RWPE1 (cell line): Measurements from ENCODE around the gene ITGB2.

Experiments
- CTCF ChIA-PET: fragments of 350-600 bp; sonication (Branson Sonifier 250); formaldehyde crosslinking; extraction: SDS; loops from one replicate; lab custom pipeline; 2021; lab: Yijun Ruan, JAX
- POLR2A ChIA-PET: fragments of 400-600 bp; formaldehyde crosslinking; extraction: SDS; loops from one replicate; lab custom pipeline; 2020; ENCODE audit warnings: antibody characterized with exemption; ENCODE audit not compliant: low non-redundant PET; lab: Yijun Ruan, JAX
- DNase-seq: peaks from one replicate; pipeline ENCODE4 v3.0.0; 2012; ENCODE audit warnings: low spot score
- H3K27ac ChIP-seq: fragments of 450-650 bp; 2 replicates; pipeline ENCODE4 v1.5.1; 2017
- CTCF ChIP-seq: fragments of 450-650 bp; conservative IDR thresholded peaks from 2 replicates; pipeline ENCODE4 v1.5.1; 2017; ENCODE audit warnings: low read depth, mild to moderate bottlenecking

ITGB2 gene

GRCh38 chr21:44907966-44908895 lies 12.5 kb downstream of the ITGB2 start:
- TF ChIP-seq CTCF: no peak
- no peak overlapping the region for H3K27ac ChIP-seq
- CTCF ChIA-PET: no interaction called here
- POLR2A ChIA-PET: no interaction called here
- DNase-seq: no peak

- POLR2A ChIA-PET: no interaction called here
- TF ChIP-seq CTCF: no peak
- CTCF ChIA-PET: no interaction called here
- DNase-seq: no peak
- no peak overlapping the region for H3K27ac ChIP-seq
Measured at GRCh38 chr21:44907225-44907965, 13.3 kb downstream of the ITGB2 start.

GRCh38 chr21:44905728-44906090 lies 15.0 kb downstream of the ITGB2 start:
- POLR2A ChIA-PET: no interaction called here
- CTCF ChIA-PET: no interaction called here

GRCh38 chr21:44905016-44905727 lies 15.5 kb downstream of the ITGB2 start:
- H3K27ac ChIP-seq: no peak overlapping the region
- no peak for DNase-seq
- CTCF ChIA-PET: no interaction called here
- no peak for TF ChIP-seq CTCF
- POLR2A ChIA-PET: no interaction called here

More at GRCh38 chr21:44905728-44906090, 15.0 kb downstream of the ITGB2 start:
- no peak for DNase-seq
- no peak overlapping the region for H3K27ac ChIP-seq
- no peak for TF ChIP-seq CTCF

- ChIA-PET POLR2A (no interaction called here), CTCF (interaction anchor here (0.7 kb wide), 1 partner anchor 10 kb away, joined by 3 read pairs; no protein-coding TSS in a partner anchor)
- no peak overlapping the region for H3K27ac ChIP-seq
- TF ChIP-seq CTCF: no peak
- DNase-seq: no peak
Measured at GRCh38 chr21:44904141-44904923, 16.4 kb downstream of the ITGB2 start.

- no peak overlapping the region for H3K27ac ChIP-seq
- TF ChIP-seq CTCF: no peak
- DNase-seq: no peak
- POLR2A ChIA-PET: no interaction called here
- CTCF ChIA-PET: interaction anchor here (0.7 kb wide), 1 partner anchor 9 kb away, joined by 3 read pairs; no protein-coding TSS in a partner anchor
Measured at GRCh38 chr21:44903689-44904088, 17.0 kb downstream of the ITGB2 start.
